BJ (cell line): Measurements from ENCODE around the gene PTPRC. TPM values are rescaled to one million over a fixed set of nuclear protein-coding genes. Genes with fewer than 3 reads are reported as not detected.

Source experiments
- CTCF ChIA-PET: fragments of 350-600 bp; formaldehyde crosslinking; extraction: SDS; loops from one replicate; lab custom pipeline; 2021; ENCODE audit warnings: antibody characterized with exemption, inconsistent platforms; lab: Yijun Ruan, JAX
- POLR2A ChIA-PET: fragments of 300-600 bp; sonication (Branson Sonifier 250); formaldehyde crosslinking; extraction: SDS; loops from one replicate; lab custom pipeline; 2021; ENCODE audit warnings: antibody characterized with exemption; lab: Charles Lee
- DNase-seq: peaks from one replicate; pipeline ENCODE4 v3.0.0-alpha.2; 2011; ENCODE audit warnings: low read depth
- H3K27me3 ChIP-seq: 2 replicates; pipeline ENCODE4 v1.6.0; 2011; ENCODE audit warnings: low read length; ENCODE audit not compliant: control insufficient read depth, insufficient read depth
- H3K36me3 ChIP-seq: 2 replicates; pipeline ENCODE4 v1.5.1; 2011; ENCODE audit warnings: low read length; ENCODE audit not compliant: control insufficient read depth, insufficient read depth
- H3K4me3 ChIP-seq: 2 replicates; pipeline ENCODE4 v1.5.1; 2011; ENCODE audit warnings: low read depth, mild to moderate bottlenecking, control low read depth, low read length
- polyA plus RNA-seq: library from polyadenylated mRNA; depleted of rRNA; stranded (reverse); fragments of >200 nt; gene quantifications from 2 replicates; pipeline ENCODE4 v1.2.3, GENCODE V29; 2011
- TF ChIP-seq, protein P1 (sequence below): IDR thresholded peaks from 2 replicates; pipeline ENCODE4 v1.5.1; 2011; ENCODE audit warnings: low read depth, mild to moderate bottlenecking, control low read depth, inconsistent platforms, low read length, moderate library complexity; ENCODE audit not compliant: insufficient read depth

PTPRC gene
- polyA plus RNA-seq, 1 experiment, result 0.22 TPM

- no peaks in the 10 kb centered on the region for H3K27me3 ChIP-seq
- no peaks in the 10 kb centered on the region for H3K36me3 ChIP-seq
- CTCF ChIA-PET, result interaction anchor here (1.4 to 1.5 kb wide), 2 partner anchors 527 to 765 kb away, joined by 3 read pairs; no protein-coding TSS in a partner anchor
- POLR2A ChIA-PET, result interaction anchor here (0.6 to 2.2 kb wide), 2 partner anchors 11 to 187 kb away, joined by 6 read pairs; no protein-coding TSS in a partner anchor
- no peak for DNase-seq
- TF ChIP-seq, protein P1, sequence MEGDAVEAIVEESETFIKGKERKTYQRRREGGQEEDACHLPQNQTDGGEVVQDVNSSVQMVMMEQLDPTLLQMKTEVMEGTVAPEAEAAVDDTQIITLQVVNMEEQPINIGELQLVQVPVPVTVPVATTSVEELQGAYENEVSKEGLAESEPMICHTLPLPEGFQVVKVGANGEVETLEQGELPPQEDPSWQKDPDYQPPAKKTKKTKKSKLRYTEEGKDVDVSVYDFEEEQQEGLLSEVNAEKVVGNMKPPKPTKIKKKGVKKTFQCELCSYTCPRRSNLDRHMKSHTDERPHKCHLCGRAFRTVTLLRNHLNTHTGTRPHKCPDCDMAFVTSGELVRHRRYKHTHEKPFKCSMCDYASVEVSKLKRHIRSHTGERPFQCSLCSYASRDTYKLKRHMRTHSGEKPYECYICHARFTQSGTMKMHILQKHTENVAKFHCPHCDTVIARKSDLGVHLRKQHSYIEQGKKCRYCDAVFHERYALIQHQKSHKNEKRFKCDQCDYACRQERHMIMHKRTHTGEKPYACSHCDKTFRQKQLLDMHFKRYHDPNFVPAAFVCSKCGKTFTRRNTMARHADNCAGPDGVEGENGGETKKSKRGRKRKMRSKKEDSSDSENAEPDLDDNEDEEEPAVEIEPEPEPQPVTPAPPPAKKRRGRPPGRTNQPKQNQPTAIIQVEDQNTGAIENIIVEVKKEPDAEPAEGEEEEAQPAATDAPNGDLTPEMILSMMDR, result no peak
- no peak overlapping the region for H3K4me3 ChIP-seq
These were observed 44.6 kb downstream of the PTPRC start for GRCh38 chr1:198683449-198683848.

- Histone ChIP-seq H3K27me3 (no peaks in the 10 kb centered on the region), H3K36me3 (no peaks in the 10 kb centered on the region), H3K4me3 (no peak overlapping the region)
- DNase-seq, result no peak
- TF ChIP-seq, protein P1, result no peak; the same call in 1 of the 2 replicates
- POLR2A ChIA-PET, result interaction anchor here (0.6 kb wide), 2 partner anchors 188 to 584 kb away, joined by 3 read pairs; no protein-coding TSS in a partner anchor
- CTCF ChIA-PET, result interaction anchor here (0.7 to 2.5 kb wide), 11 partner anchors 10 to 770 kb away, joined by 3 to 10 read pairs (median 3); no protein-coding TSS in a partner anchor
These were observed 47.4 kb downstream of the PTPRC start for GRCh38 chr1:198686069-198686728.

DNA sequence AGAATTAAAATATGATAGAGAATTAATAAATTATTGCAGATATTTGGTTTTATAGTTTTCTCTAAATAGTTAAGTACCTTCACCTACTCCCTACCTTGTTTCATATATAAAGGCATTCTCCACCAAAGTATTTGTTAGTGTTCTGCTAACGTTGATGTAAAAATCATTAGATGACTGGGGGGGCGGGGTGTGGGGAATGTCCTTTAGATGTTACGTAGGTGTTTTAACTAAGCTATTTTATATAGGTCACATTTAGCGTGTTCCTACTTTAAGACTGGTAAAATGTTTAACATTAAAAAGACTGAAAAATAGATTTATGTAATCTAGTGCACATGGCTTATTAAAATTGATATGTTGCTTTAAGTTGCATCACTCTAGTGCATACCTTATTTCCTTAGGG lies 48.6 kb downstream of the PTPRC start:
- H3K36me3 ChIP-seq, result no peaks in the 10 kb centered on the region
- TF ChIP-seq, protein P1, result no peak
- ChIA-PET CTCF (interaction anchor here (1.7 kb wide), 1 partner anchor 1168 kb away, joined by 4 read pairs; no protein-coding TSS in a partner anchor), POLR2A (no interaction called here)
- no peak for DNase-seq
- no peak overlapping the region for H3K4me3 ChIP-seq
- H3K27me3 ChIP-seq, result no peaks in the 10 kb centered on the region

GRCh38 chr1:198691063-198691462 lies 52.2 kb downstream of the PTPRC start:
- POLR2A ChIA-PET, result no interaction called here

DNA sequence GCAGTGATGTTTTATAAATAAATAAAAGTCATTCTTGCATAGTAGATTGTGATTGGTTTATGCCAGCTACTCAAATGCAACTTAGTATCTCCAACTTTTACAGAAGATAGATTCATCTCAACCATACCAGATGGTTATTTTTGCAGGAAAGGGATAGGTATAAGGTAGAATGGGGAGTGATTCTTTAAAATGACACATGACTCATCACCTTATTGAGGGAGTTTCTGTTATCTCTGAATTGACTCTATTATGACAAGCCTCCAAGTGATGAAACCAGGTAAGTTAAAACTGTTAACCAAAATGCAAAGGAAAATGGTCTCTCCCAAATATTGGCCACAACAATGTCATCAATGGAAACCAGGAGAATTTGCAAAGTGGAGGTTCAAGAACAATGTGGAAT lies 54.5 kb downstream of the PTPRC start:
- CTCF ChIA-PET, result no interaction called here
- H3K4me3 ChIP-seq, result no peak overlapping the region
- TF ChIP-seq, protein P1, result no peak
- DNase-seq, result no peak
- H3K36me3 ChIP-seq, result no peaks in the 10 kb centered on the region
- POLR2A ChIA-PET, result no interaction called here
- no peaks in the 10 kb centered on the region for H3K27me3 ChIP-seq

More at GRCh38 chr1:198691063-198691462, 52.2 kb downstream of the PTPRC start:
- CTCF ChIA-PET, result interaction anchor here (1.0 to 2.1 kb wide), 2 partner anchors 9 to 25 kb away, joined by 3 to 12 read pairs; no protein-coding TSS in a partner anchor
- no peaks in the 10 kb centered on the region for H3K36me3 ChIP-seq
- no peaks in the 10 kb centered on the region for H3K27me3 ChIP-seq
- TF ChIP-seq, protein P1, result no peak
- no peak overlapping the region for H3K4me3 ChIP-seq
- DNase-seq, result no peak
